ENCODE measurements around the gene TTLL6. TPM values are rescaled to one million over a fixed set of nuclear protein-coding genes. Genes with fewer than 3 reads are reported as not detected.
A peak's percentile ranks its signal among the peaks of the same experiment; 100 is the strongest.

The TTLL6 gene
- total RNA-seq, 1 experiment from 2014 or later, result 2.4 TPM

DNA sequence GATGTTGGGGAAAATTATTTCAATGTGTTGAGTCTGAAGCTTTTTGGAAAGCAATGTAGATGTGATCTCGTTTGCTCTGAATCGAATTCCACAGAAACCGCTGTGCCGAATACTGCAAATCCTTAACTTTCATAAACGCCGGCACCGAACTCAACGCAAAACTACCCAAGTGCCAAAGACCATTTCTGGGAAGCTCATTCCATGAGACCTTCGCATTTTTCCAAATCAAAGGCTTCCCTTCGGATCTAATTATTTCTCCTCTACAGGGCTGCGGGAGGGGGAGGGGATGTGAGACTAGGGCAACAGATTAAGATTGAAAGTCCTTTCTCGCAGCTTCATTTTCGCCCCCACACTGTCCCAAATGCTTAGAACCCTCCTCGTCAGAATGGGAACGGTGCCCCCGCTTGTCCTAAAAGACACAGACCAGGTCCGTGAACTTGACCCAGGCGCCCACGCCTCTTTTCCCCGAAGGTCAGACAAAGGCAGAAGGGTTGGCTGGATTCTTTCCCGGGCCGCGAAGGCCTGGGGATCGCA is 98.7 kb downstream of the TTLL6 start:
- Histone ChIP-seq H2BK5ac (ENCODE audit: insufficient read length, low read length) (no peak overlapping the region), H3K79me2 (ENCODE audit: insufficient read depth, low read length) (no peaks in the 10 kb centered on the region), H3K27me3 (ENCODE audit: insufficient read depth, low read length) (peaks cover 66% of the 10 kb centered on the region), H3K23me2 (ENCODE audit: insufficient read length, low read depth, low read length, poor library complexity, severe bottlenecking) (peaks cover 12% of the 10 kb centered on the region), H3K56ac (ENCODE audit: insufficient read length, low read depth, low read length) (no peak overlapping the region), H4K91ac (ENCODE audit: insufficient read length, low read depth, low read length) (no peak overlapping the region), H3K4ac (ENCODE audit: low read depth, low read length) (no peak overlapping the region), H3K79me1 (ENCODE audit: insufficient read depth, low read depth, low read length, poor library complexity, severe bottlenecking) (no peaks in the 10 kb centered on the region), H3K27ac (ENCODE audit: insufficient read length, low read depth, low read length) (no peak overlapping the region), H4K5ac (ENCODE audit: insufficient read length, low read depth, low read length) (no peak overlapping the region), H2BK12ac (ENCODE audit: insufficient read length, low read depth, low read length) (no peak overlapping the region), H2BK120ac (ENCODE audit: low read depth, low read length, poor library complexity, severe bottlenecking) (no peak overlapping the region), H2AFZ (ENCODE audit: low read length) (no peak overlapping the region), H3K14ac (ENCODE audit: insufficient read depth, low read length) (no peak overlapping the region), H3K9ac (ENCODE audit: extremely low read depth, insufficient read length, low read length) (no peak overlapping the region), H4K20me1 (ENCODE audit: control insufficient read depth, insufficient read depth, insufficient read length) (no peaks in the 10 kb centered on the region), H3T11ph (ENCODE audit: low read length) (no peak overlapping the region), H2AK5ac (ENCODE audit: insufficient read length, low read length) (no peak overlapping the region), H3K23ac (ENCODE audit: insufficient read length, low read depth, low read length) (no peak overlapping the region), H2BK15ac (ENCODE audit: low read depth, low read length) (no peak overlapping the region), H4K8ac (replicated peaks; ENCODE audit: insufficient read length, low read depth, low read length) (no peak overlapping the region), H3K4me2 (ENCODE audit: insufficient read depth, insufficient read length, low read length) (peak overlapping the region; percentile 49), H3K18ac (ENCODE audit: insufficient read length, low read depth, low read length) (no peak overlapping the region), H3K4me1 (ENCODE audit: insufficient read depth, low read length) (peaks cover 2% of the 10 kb centered on the region; the same call in 1 of the 2 replicates), H2BK20ac (ENCODE audit: low read depth, low read length, poor library complexity, severe bottlenecking) (no peak overlapping the region), H3K9me3 (ENCODE audit: control insufficient read depth, low read depth, low read length) (no peaks in the 10 kb centered on the region)
- Mint-ChIP-seq H3K4me3 (peak overlapping the region; percentile 46 to 75), H3K27ac (no peak overlapping the region), H3K4me1 (peaks cover 31 to 41% of the 10 kb centered on the region in 2 experiments), H3K9me3 (peaks cover 0 to 7% of the 10 kb centered on the region in 2 experiments; a peak in 2 of 5 replicates), H3K36me3 (ENCODE audit: insufficient read depth in 1 of 3, low read depth in 3 of 3) (no peaks in the 10 kb centered on the region), H3K27me3 (ENCODE audit: low read depth) (peaks cover 100% of the 10 kb centered on the region)
- TF ChIP-seq, protein P1, sequence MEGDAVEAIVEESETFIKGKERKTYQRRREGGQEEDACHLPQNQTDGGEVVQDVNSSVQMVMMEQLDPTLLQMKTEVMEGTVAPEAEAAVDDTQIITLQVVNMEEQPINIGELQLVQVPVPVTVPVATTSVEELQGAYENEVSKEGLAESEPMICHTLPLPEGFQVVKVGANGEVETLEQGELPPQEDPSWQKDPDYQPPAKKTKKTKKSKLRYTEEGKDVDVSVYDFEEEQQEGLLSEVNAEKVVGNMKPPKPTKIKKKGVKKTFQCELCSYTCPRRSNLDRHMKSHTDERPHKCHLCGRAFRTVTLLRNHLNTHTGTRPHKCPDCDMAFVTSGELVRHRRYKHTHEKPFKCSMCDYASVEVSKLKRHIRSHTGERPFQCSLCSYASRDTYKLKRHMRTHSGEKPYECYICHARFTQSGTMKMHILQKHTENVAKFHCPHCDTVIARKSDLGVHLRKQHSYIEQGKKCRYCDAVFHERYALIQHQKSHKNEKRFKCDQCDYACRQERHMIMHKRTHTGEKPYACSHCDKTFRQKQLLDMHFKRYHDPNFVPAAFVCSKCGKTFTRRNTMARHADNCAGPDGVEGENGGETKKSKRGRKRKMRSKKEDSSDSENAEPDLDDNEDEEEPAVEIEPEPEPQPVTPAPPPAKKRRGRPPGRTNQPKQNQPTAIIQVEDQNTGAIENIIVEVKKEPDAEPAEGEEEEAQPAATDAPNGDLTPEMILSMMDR (conservative IDR thresholded peaks at IDR 0.05), result no peak
- DNase-seq, result no peak
- no CpG with 5 or more reads among the region's 24 CpGs for WGBS (ENCODE audit: extremely low coverage, insufficient read length, low lambda C conversion rate)

Data from H9 (cell line).